ENCODE data around the gene RPS2.

RPS2 gene

DNA sequence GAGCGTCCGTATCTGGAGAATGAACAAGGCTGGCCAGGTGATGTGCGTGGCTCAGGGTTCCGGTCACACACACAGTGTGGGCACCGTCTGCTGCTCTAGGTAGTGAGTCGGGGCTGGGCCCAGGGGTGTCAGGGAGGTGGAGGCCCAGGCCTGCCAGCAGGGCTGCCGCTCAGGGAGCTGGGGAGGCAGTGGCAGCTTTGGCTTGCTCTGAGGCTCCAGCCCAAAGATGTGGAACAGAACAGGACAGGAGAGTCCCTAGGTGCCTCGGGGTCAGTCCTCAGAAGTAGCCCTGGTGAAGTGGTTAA lies 11.5 kb upstream of the RPS2 start:
- TF ChIP-seq, protein P1, sequence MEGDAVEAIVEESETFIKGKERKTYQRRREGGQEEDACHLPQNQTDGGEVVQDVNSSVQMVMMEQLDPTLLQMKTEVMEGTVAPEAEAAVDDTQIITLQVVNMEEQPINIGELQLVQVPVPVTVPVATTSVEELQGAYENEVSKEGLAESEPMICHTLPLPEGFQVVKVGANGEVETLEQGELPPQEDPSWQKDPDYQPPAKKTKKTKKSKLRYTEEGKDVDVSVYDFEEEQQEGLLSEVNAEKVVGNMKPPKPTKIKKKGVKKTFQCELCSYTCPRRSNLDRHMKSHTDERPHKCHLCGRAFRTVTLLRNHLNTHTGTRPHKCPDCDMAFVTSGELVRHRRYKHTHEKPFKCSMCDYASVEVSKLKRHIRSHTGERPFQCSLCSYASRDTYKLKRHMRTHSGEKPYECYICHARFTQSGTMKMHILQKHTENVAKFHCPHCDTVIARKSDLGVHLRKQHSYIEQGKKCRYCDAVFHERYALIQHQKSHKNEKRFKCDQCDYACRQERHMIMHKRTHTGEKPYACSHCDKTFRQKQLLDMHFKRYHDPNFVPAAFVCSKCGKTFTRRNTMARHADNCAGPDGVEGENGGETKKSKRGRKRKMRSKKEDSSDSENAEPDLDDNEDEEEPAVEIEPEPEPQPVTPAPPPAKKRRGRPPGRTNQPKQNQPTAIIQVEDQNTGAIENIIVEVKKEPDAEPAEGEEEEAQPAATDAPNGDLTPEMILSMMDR (IDR thresholded peaks at IDR 0.05), result no peak
- no peak overlapping the region for H3K9ac ChIP-seq
- H3K4me3 ChIP-seq (ENCODE audit: low read depth, low read length), result no peak overlapping the region
- H2AFZ ChIP-seq, result no peak overlapping the region
- peaks cover 9% of the 10 kb centered on the region for H3K79me2 ChIP-seq
- no peak overlapping the region for H3K27ac ChIP-seq
- no peaks in the 10 kb centered on the region for H3K9me3 ChIP-seq (ENCODE audit: control insufficient read depth, low read length)
- no peaks in the 10 kb centered on the region for H3K27me3 ChIP-seq (ENCODE audit: control insufficient read depth, insufficient read depth, low read length)
- H3K36me3 ChIP-seq (ENCODE audit: control insufficient read depth, insufficient read depth, low read length), result no peaks in the 10 kb centered on the region
- peaks cover 2% of the 10 kb centered on the region for H3K4me1 ChIP-seq
- H3K4me2 ChIP-seq (ENCODE audit: low read length), result no peak overlapping the region

DNA sequence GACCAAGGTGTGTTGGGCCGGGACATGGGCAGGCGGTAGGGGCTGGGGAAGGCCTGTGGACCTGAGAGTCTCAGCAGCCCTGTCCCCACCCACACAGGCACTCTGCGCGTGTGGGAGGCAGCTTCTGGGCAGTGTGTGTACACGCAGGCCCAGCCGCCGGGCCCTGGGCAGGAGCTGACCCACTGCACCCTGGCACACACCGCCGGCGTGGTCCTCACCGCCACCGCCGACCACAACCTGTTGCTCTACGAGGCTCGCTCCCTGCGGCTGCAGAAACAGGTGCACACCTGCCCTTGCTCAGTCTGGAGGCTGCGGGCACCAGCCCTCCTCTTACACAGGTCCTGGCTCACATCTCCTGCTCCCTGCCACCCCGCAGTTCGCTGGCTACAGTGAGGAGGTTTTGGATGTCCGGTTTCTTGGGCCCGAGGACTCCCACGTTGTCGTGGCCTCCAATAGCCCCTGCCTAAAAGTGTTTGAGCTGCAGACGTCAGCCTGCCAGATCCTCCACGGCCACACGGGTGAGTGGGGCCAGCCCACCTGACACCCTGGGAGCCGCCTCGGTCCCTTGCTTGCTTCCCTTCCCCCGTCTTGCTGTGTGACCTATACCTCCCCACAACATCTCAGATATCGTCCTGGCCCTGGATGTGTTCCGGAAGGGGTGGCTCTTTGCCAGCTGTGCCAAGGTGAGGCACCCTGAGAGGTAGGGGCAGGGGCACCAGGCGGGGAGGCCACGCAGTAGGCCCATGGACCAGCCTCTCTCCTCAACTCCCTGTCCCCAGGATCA lies 11.0 kb upstream of the RPS2 start:
- Histone ChIP-seq H2AFZ (no peak overlapping the region), H3K36me3 (ENCODE audit: control insufficient read depth, insufficient read depth, low read length) (no peaks in the 10 kb centered on the region), H3K27ac (no peak overlapping the region), H3K79me2 (peaks cover 9% of the 10 kb centered on the region), H3K4me1 (peaks cover 2% of the 10 kb centered on the region), H3K9me3 (ENCODE audit: control insufficient read depth, low read length) (no peaks in the 10 kb centered on the region), H3K9ac (no peak overlapping the region), H3K27me3 (ENCODE audit: control insufficient read depth, insufficient read depth, low read length) (no peaks in the 10 kb centered on the region), H3K4me3 (ENCODE audit: low read depth, low read length) (no peak overlapping the region), H3K4me2 (ENCODE audit: low read length) (no peak overlapping the region)
- TF ChIP-seq, protein P1 (IDR thresholded peaks at IDR 0.05), result no peak

DNA sequence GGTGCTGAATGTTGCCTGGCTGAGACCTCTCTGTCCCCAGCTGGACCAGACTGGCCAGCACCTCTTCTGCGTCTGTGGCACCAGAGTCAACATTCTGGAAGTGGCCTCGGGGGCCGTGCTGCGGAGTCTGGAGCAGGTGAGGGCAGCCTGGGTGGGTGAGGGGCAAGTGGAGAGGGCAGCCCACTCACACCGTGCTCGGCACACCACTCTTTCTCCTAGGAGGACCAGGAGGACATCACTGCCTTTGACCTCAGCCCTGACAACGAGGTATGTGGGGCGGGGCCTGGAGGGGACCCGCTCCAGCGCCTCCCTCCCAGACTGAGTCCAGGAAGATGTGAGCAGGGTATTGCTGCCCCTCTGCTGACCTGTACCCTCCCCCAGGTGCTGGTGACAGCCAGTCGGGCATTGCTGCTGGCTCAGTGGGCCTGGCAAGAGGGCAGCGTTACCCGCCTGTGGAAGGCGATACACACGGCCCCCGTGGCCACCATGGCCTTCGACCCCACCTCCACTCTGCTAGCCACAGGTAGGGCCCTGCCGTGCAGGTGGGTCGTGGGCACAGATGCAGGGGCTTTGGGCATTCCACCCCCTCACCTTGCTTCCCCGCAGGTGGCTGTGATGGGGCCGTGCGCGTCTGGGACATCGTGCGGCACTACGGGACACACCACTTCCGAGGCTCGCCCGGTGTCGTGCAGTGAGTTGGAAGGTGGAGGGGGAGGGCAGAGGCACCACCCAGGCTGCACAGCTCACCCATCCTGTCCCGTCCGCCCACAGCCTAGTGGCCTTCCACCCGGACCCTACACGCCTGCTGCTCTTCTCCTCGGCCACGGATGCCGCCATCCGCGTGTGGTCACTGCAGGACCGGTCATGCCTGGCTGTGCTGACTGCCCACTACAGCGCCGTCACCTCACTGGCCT lies 9.8 kb upstream of the RPS2 start:
- no peak overlapping the region for H3K9ac ChIP-seq
- H3K79me2 ChIP-seq, result peaks cover 9% of the 10 kb centered on the region
- no peak overlapping the region for H2AFZ ChIP-seq
- H3K4me1 ChIP-seq, result peaks cover 2% of the 10 kb centered on the region
- no peaks in the 10 kb centered on the region for H3K36me3 ChIP-seq (ENCODE audit: control insufficient read depth, insufficient read depth, low read length)
- H3K27ac ChIP-seq, result no peak overlapping the region
- no peak overlapping the region for H3K4me3 ChIP-seq (ENCODE audit: low read depth, low read length)
- TF ChIP-seq, protein P1 (IDR thresholded peaks at IDR 0.05), result no peak
- no peak overlapping the region for H3K4me2 ChIP-seq (ENCODE audit: low read length)
- no peaks in the 10 kb centered on the region for H3K9me3 ChIP-seq (ENCODE audit: control insufficient read depth, low read length)
- H3K27me3 ChIP-seq (ENCODE audit: control insufficient read depth, insufficient read depth, low read length), result no peaks in the 10 kb centered on the region

DNA sequence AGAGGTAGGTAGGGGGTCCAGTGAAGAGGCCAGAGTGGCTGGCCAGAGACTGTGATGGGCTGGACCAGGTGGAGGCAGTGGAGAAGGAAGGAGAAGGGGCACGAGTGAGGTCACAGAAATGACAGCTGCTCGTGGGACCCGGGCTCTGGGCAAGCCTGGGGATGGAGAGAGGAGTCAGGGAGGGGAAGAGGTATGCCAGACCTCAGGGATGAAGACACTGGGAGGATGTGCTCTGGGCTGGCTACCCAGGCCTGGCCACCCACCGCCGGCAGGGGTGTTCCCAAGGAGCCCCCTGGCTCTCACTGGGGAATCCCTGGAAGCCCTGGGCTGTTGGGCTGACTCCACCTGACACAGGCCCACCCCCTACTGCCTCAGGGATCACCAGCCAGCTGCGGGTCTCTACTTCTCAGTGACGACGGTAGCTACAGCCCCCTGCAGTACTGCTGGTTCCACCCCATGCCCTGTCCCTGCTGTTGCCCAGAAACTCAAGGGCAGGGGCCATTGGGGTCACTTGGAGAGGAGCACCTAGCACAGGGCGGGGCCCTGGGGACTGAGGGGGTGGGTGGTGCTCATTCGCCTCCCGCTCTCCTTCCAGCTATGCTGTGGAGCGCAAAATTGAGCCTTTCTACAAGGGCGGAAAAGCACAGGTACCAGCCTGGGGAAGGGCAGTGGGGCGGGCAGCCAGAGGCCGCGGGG lies 9.0 kb upstream of the RPS2 start:
- no peak overlapping the region for H3K27ac ChIP-seq
- H3K4me3 ChIP-seq (ENCODE audit: low read depth, low read length), result no peak overlapping the region
- TF ChIP-seq, protein P1 (IDR thresholded peaks at IDR 0.05), result no peak
- H3K4me1 ChIP-seq, result peaks cover 2% of the 10 kb centered on the region
- H3K4me2 ChIP-seq (ENCODE audit: low read length), result no peak overlapping the region
- H3K27me3 ChIP-seq (ENCODE audit: control insufficient read depth, insufficient read depth, low read length), result no peaks in the 10 kb centered on the region
- no peaks in the 10 kb centered on the region for H3K36me3 ChIP-seq (ENCODE audit: control insufficient read depth, insufficient read depth, low read length)
- H2AFZ ChIP-seq, result no peak overlapping the region
- no peak overlapping the region for H3K9ac ChIP-seq
- no peaks in the 10 kb centered on the region for H3K9me3 ChIP-seq (ENCODE audit: control insufficient read depth, low read length)
- peaks cover 9% of the 10 kb centered on the region for H3K79me2 ChIP-seq
